Suppressor macrophage (primary cell): ENCODE measurements around the gene SDR9C7.
"Not testable (repeated sequence)": the region's sequence is repeated elsewhere in the genome, so short reads cannot be mapped to it uniquely, and the experiment has no call there.

ENCODE experiments used
- DNase-seq, 4 experiments: peaks; one replicate each; pipeline ENCODE4 v3.0.0-alpha.2; 2020 to 2022
- total RNA-seq, 17 experiments: gene quantifications; one replicate each; lab custom pipeline; 2026; ENCODE audit warnings: mixed read lengths in 6 of 17, inconsistent platforms in 3 of 17; lab: John Stamatoyannopoulos, UW

Gene SDR9C7
- 0 to 0.99 (median 0) reads per million in 17 experiments for total RNA-seq

- DNase-seq = no peak
Measured at GRCh38 chr12:56933826-56934625, at the start of gene SDR9C7. Gene SDR9C7, minus strand, starts transcription at chr12:56934408. Its CDS starts 147 bp downstream, at chr12:56934261.

GRCh38 chr12:56983386-56983785 lies 49.2 kb upstream of the SDR9C7 start:
- DNase-seq = no peak

GRCh38 chr12:56982578-56983236 lies 48.5 kb upstream of the SDR9C7 start:
- DNase-seq = not testable (repeated sequence)

- no peak for DNase-seq
Measured at GRCh38 chr12:56980941-56981530, 46.8 kb upstream of the SDR9C7 start.

GRCh38 chr12:56980268-56980667 lies 46.1 kb upstream of the SDR9C7 start:
- no peak for DNase-seq

GRCh38 chr12:56979628-56980027 lies 45.4 kb upstream of the SDR9C7 start:
- peak in 3 of 4 experiments; percentile 18 to 26 (median 22) for DNase-seq

- peak; percentile 28 to 55 (median 48) for DNase-seq
Measured at GRCh38 chr12:56978397-56979138, 44.4 kb upstream of the SDR9C7 start.

GRCh38 chr12:56977361-56977760 lies 43.2 kb upstream of the SDR9C7 start:
- DNase-seq = not testable (repeated sequence)

GRCh38 chr12:56974224-56974623 lies 40.0 kb upstream of the SDR9C7 start:
- not testable (repeated sequence) for DNase-seq

- DNase-seq = not testable (repeated sequence)
Measured at GRCh38 chr12:56968910-56969309, 34.7 kb upstream of the SDR9C7 start.

GRCh38 chr12:56965997-56966642 lies 31.9 kb upstream of the SDR9C7 start:
- DNase-seq = not testable (repeated sequence)

- not testable (repeated sequence) for DNase-seq
Measured at GRCh38 chr12:56965124-56965523, 30.9 kb upstream of the SDR9C7 start.

- not testable (repeated sequence) for DNase-seq
Measured at GRCh38 chr12:56963557-56963956, 29.3 kb upstream of the SDR9C7 start.

GRCh38 chr12:56962247-56962646 lies 28.0 kb upstream of the SDR9C7 start:
- peak in 1 of 4 experiments; percentile 23 for DNase-seq

GRCh38 chr12:56958422-56958821 lies 24.2 kb upstream of the SDR9C7 start:
- no peak for DNase-seq

- no peak for DNase-seq
Measured at GRCh38 chr12:56957229-56958052, 23.2 kb upstream of the SDR9C7 start, which contains the start of gene RDH16. Gene RDH16, minus strand, starts transcription at chr12:56957608. Its CDS starts 146 bp downstream, at chr12:56957462.

- peak in 3 of 4 experiments; percentile 50 to 63 (median 62) for DNase-seq
Measured at GRCh38 chr12:56955631-56956256, 21.5 kb upstream of the SDR9C7 start.

- no peak for DNase-seq
Measured at GRCh38 chr12:56954958-56955355, 20.7 kb upstream of the SDR9C7 start.

GRCh38 chr12:56954057-56954957 lies 20.1 kb upstream of the SDR9C7 start:
- peak in 2 of 4 experiments; percentile 28 to 30 for DNase-seq
